Measurements from ENCODE around the gene PRL.

DNA sequence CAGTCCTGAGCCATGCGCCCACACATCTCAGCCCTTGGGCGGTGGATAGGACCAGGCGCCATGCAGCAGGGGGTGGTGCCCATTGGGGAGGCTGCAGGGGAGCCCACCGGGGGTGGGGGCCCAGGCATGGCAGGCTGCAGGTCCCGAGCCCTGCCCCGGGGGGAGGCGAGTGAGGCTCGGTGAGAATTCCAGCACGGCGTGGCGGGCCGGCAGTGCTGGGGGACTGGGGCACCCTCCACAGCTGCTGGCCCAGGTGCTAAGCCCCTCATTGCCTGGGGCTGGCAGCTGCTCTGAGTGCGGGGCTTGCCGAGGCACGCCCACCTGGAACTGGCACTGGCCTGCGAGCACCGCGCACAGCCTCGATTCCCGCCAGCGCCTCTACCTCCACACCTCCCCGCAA, 21.6 kb upstream of the PRL start:
- TF ChIP-seq, protein P1, sequence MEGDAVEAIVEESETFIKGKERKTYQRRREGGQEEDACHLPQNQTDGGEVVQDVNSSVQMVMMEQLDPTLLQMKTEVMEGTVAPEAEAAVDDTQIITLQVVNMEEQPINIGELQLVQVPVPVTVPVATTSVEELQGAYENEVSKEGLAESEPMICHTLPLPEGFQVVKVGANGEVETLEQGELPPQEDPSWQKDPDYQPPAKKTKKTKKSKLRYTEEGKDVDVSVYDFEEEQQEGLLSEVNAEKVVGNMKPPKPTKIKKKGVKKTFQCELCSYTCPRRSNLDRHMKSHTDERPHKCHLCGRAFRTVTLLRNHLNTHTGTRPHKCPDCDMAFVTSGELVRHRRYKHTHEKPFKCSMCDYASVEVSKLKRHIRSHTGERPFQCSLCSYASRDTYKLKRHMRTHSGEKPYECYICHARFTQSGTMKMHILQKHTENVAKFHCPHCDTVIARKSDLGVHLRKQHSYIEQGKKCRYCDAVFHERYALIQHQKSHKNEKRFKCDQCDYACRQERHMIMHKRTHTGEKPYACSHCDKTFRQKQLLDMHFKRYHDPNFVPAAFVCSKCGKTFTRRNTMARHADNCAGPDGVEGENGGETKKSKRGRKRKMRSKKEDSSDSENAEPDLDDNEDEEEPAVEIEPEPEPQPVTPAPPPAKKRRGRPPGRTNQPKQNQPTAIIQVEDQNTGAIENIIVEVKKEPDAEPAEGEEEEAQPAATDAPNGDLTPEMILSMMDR (conservative IDR thresholded peaks at IDR 0.05; ENCODE audit: low read depth in 2 of 2) = no peak
- no peak for TF ChIP-seq POLR2AphosphoS5 (IDR thresholded peaks at IDR 0.05; ENCODE audit: low read depth)
- TF ChIP-seq EZH2phosphoT487 (IDR thresholded peaks at IDR 0.05; ENCODE audit: unreplicated experiment) = no peak
- no peak for TF ChIP-seq JUNB (IDR thresholded peaks at IDR 0.05; ENCODE audit: unreplicated experiment)
- TF ChIP-seq, protein P2, sequence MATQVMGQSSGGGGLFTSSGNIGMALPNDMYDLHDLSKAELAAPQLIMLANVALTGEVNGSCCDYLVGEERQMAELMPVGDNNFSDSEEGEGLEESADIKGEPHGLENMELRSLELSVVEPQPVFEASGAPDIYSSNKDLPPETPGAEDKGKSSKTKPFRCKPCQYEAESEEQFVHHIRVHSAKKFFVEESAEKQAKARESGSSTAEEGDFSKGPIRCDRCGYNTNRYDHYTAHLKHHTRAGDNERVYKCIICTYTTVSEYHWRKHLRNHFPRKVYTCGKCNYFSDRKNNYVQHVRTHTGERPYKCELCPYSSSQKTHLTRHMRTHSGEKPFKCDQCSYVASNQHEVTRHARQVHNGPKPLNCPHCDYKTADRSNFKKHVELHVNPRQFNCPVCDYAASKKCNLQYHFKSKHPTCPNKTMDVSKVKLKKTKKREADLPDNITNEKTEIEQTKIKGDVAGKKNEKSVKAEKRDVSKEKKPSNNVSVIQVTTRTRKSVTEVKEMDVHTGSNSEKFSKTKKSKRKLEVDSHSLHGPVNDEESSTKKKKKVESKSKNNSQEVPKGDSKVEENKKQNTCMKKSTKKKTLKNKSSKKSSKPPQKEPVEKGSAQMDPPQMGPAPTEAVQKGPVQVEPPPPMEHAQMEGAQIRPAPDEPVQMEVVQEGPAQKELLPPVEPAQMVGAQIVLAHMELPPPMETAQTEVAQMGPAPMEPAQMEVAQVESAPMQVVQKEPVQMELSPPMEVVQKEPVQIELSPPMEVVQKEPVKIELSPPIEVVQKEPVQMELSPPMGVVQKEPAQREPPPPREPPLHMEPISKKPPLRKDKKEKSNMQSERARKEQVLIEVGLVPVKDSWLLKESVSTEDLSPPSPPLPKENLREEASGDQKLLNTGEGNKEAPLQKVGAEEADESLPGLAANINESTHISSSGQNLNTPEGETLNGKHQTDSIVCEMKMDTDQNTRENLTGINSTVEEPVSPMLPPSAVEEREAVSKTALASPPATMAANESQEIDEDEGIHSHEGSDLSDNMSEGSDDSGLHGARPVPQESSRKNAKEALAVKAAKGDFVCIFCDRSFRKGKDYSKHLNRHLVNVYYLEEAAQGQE (IDR thresholded peaks at IDR 0.05; ENCODE audit: unreplicated experiment) = no peak
- TF ChIP-seq CREB1 (CRISPR knock-in tag; IDR thresholded peaks at IDR 0.05; ENCODE audit: low read depth) = no peak

Measured in GM23338 (cell line).